GOT3 (cell line): ENCODE measurements around the gene FYN.

Experiments used
- DNase-seq: peaks from one replicate; lab custom pipeline; 2025; ENCODE audit warnings: mixed read lengths; lab: John Stamatoyannopoulos, UW

Gene FYN

DNA sequence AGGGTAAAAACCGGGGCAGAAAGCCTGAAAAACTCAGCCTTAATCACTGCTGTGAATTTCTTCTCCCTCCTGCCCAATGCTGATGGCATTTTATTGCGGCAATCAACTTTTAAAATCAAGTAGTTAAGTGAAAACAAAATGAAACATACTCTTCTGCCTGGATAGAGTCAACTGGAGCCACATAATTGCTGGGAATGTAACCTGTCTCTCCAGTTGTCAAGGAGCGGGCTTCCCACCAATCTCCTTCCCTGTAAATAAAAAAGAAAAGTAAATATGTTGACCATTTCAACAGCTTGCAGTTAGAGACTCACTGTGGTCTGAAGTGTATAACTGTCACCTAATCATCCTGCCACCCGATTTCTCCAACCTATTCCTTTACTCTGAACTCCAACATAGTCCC lies 165.5 kb downstream of the FYN start:
- DNase-seq, result no peak

GRCh38 chr6:111706841-111707391 lies 166.3 kb downstream of the FYN start:
- no peak for DNase-seq

DNA sequence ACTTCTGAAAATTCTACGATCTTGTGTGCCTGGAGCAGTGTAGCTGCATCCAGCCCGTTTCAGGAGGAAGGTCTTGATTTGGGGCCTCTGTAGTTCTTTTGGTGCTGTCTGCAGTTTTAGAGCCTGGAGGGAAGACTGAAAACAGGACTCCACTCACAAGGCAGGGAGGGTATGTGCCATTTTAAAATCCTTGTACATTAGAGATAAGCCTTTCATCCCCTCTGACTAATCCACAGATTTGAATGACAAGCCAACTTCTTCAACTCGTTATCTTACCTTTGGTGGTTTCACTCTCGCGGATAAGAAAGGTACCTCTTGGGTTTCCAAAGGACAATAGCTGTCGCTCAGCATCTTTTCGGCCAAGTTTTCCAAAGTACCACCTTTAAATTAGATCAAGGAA lies 169.5 kb downstream of the FYN start:
- DNase-seq, result no peak

DNA sequence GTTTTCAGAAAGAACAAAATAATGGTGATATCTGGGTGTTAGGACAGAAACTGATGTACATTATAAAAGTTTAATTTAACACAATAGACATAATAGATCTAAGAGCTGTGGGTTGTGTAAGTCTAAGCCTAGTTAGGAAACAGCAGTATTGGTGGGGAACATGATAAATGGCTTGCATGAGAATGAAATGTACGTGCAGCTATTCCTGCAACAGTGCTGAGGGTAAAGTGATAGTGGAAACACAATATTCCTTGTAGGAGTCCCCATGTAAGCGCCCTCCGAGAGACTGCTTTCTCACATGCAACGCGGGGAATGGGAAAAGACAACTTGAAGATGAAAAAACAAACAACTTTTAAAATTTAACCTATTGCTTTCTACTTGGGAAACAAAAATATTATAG lies 171.0 kb downstream of the FYN start:
- no peak for DNase-seq

- no peak for DNase-seq
These were observed 172.1 kb downstream of the FYN start for GRCh38 chr6:111701146-111701545.

DNA sequence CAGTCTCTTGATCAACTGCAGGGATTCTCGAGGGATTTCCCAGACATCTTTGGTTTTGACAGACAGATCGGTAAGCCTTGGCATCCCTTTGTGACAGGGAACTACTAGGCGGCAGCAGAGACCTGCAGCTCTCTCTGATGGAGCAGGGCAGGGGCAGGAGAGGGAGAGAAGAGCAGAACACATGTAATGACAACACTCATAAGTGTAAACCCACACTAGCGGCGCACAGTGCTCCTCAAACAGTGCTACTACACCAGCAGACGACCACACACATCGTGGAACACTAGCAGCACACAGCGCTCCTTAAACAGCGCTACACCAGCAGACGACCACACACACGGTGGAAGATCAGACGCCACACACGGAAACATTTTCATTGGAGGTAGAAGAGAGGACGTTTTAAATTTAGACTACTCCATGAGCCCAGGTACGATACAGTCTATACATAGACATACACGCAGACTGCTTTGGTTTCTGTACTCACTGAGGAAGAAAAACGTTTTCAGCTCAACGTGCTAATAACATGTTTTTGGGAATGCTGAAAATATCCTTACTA lies 173.0 kb downstream of the FYN start:
- no peak for DNase-seq

DNA sequence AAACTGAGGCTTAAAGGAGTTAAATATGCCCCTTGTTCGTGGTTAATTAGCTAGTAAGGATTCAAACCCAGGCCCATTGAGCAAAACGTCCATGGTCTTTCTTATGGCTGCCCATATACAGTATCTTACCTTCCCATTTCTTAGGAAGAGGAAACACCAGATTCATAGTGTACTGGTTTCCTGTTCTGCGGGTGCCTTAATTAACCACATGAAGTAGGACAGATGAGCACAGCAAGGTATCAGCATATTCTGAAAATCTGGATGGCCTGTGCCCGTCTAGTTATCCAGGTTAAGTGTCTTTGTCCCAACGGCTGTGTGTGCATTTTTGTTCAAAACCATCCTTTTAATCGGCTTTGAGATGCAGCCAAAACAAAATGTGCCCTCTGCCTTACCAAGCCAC lies 174.1 kb downstream of the FYN start:
- DNase-seq, result no peak

DNA sequence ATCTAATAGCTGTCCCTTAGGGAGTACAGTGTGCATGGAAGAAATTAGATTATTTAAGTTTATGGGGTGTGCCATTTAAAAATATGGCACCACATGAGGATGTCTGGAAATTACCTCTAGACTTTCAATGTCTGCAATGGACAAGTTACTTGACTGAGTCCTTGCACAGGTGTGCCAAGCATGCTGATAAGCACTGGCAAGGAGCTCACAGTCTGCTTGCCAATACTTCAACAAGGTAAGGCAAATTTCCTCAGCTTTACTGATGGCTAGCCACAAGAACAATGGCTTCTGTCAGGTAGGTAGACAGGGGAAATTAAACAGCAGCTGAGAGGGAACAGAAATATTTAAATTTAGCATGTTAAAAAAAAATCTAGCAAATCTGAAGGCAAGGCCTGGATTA lies 176.4 kb downstream of the FYN start:
- DNase-seq, result no peak

- DNase-seq, result no peak
These were observed 180.7 kb downstream of the FYN start for GRCh38 chr6:111692327-111693164.

DNA sequence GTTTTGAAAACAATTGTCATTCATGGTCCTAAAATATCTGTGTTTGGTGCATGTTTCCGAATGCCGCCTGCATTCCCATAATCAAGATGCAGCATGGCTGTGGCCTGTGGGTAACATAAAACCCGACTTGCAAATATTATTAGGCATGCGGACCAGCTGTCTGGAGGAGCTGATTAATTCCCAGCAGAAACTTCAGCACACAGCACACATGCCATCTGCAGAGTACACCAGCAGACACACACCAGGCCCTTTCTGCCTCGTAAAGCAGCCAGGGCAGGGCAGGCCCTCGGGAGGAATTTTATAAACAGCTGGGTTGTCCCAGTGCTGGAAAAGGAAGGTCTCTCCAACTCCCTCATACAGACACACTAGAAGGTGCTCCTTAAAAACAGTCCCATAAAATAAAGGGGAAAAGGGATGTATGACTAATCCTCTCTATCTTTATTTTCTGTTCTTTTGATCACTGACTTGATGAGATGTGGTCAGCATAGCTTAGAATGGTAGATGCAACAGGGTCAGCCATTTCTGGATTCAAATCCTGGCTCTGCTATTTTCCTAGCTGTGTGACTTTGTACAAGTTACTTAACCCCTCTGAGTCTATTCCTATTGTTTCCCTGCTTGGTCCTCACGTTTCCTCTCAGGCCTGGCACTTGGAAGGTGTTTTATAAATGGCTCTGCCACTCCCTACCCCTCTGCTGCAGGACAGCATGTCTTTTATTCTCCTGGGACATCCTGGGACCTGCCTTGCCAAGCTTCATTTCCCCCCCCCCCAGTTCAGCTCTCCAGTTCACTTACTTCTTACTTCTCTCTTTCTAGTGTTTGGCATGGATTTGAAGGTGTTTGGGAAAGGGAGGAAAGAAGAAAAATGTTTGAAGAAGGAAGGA lies 181.7 kb downstream of the FYN start:
- no peak for DNase-seq

- DNase-seq, result no peak
These were observed 183.3 kb downstream of the FYN start for GRCh38 chr6:111689946-111690345.

GRCh38 chr6:111689419-111689818 lies 183.8 kb downstream of the FYN start:
- DNase-seq, result no peak

DNA sequence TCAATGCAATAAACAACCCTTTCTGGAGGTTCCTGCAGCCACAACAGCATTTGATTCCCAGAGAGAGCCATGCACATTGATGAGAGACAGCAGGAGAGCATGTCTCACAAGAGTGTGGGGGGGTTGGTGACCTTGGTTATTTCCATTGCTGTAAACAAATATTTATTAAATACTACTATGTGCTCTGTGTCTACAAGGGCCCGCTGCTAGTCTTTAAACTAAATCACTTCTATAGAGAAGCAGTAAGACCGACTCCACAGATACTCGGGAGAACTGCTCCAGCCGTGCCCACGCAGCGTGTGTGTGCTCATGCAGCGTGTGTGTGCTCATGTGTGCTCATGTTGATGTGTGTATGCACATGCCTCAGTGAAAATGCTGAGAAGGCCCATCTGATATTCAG lies 184.9 kb downstream of the FYN start:
- no peak for DNase-seq

DNA sequence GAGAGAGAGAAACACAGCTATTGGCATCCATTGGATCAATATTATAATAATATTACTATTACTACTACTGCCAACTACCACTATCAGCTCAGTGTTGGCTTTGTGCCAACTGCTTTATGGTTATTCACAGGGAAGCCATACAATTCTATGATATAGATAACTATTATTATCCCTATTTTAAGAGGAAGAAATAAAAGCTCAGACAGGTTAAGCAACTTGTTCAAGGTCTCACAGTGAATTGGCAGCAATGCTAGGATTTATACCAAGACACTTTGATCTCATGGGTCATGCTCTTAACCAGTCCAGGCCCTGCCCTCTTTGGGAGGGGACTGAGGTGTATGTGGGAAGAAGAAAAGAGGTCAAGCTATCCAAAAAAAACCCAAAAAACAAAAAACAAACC lies 185.6 kb downstream of the FYN start:
- no peak for DNase-seq

DNA sequence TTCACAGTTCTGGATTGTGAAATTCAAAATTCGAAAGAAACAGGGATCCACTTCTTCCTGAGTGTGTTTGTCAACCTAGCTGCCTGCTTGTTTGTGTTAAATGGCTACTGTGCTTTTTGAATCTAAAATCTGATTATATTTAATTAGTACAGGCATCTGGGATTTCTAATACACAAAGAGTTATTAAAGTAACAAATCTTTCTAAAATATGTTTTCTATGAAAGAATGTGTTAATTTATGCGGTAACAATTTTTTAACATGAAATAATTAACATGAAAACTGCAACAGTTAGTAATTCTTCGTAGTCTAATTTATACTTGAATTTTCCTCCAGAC lies 186.4 kb downstream of the FYN start:
- no peak for DNase-seq

DNA sequence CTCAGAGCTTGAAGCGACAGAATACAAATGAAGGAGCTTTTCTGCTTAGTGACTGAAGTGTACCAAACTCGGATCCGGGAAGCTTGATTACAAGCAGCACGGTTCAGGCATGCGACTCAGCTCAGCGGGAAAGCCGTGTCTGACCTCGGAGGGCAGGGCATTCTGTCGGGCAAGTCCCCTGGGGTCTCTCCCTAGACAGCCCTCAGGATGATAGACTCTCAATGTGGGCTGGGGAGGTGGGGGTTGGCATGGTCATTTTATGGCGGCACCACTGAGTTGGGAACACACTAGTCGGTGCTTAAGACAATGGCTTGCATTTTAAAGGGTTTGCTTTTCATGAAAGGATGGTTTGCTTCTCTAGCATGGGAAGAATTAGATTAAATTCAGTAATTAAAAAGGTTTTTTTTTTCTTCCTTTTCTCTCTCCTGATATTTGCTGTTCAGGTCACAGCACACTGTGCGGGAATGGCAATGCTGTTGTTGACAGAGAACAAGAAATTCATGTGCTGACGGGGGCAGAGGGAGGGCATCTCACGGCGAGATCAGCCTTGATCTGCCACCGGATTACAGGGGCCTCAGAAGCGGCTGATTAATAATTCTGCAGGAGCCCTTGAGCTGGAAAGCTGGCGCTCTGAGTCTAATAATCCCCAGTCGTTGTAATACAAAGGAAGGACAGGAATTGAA lies 186.9 kb downstream of the FYN start:
- DNase-seq, result no peak

DNA sequence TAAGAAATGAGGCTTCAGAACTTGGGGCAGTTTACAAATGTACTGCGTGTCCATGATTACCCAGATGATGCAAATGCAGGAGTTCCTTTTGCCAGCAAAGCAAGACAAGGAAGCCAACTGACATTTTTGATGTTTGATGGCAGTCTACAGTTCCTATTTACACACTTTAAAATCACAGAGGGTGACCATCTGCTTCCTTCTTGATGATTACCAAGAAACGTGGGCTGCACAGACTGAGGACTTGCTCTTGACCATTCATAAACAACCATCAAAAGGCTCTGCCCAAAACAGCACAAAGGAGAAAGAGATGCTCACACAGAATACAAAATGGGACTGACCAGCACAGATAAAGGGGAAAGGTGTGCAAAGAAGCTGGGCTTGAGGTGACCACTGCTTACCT lies 187.7 kb downstream of the FYN start:
- DNase-seq, result no peak

GRCh38 chr6:111685058-111685457 lies 188.2 kb downstream of the FYN start:
- no peak for DNase-seq

GRCh38 chr6:111683749-111684267 lies 189.4 kb downstream of the FYN start:
- no peak for DNase-seq

DNA sequence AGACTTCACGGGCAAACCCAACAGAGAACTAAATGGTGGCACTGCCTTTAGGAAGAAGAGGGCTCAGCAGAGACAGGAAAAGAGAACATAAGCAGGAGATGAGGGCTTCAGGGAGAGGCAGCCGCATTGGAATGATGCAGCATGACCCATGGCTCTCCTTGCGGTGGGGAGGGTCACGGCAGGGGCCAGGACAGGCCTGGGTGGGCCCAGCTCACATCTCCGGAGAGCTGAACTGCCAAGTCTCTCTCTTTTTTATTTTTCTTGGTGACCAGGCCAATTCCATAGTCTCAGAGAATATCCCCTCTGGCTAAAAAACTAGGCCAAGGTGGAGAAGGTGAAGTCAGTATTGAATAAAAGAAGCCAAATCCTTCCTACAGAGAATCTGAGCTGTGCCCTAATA lies 190.1 kb downstream of the FYN start:
- DNase-seq, result no peak

DNA sequence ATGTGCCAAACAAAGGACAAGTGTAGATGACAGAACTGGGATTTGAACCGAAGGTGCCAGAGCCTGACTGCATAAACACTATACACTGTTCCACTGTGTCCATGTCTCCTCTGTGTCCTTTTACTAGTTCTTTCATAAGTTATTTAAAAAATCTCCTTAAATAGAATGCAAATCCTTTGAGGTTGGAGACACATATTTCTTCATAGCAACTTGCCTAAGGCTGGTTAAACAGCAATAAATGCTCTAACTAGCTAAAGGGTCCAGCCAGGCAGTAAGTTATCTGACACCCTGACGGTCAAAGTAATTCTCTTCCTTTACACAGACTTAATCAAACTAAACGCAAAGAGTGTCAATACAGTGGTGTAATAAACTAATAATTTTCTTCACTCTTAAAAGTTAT lies 191.4 kb downstream of the FYN start:
- DNase-seq, result no peak
